ENCODE measurements around the gene PARL.

Gene PARL

DNA sequence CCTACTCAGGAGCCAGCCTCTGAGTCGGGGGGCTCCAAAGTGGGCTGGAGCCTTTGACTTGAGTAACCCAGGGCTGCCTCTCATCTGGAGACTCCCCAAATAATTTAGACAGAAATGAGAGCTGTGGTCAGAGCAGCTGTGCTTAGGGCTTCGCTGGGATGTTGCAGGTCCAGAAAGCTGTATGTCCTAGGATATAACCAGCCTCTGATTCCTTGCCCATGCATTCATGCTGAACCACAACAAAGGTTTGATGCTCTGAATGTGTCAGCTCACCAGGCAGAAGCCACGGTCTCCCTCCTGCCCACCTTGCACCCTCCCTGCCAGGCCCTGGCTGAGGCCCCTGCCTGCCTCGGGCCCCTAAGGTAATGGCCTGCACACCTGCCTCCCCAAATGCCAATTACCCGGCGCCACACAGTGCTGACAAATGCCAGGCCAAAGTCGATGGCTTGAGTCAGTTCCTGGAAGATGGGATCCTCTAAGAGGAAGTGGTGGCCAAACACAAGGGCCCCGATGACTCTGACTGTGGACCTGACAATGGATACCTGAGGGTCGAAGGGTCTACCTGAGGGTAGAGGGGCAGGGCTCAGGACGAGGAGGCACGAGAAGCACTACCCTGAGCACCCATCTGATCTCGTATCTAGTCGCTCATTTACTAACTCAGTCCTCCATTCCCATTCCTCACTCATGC lies 21.7 kb upstream of the PARL start:
- Histone ChIP-seq H4K20me1 (no peaks in the 10 kb centered on the region), H3K27me3 (no peaks in the 10 kb centered on the region), H3K4me2 (no peak overlapping the region), H3K9me3 (no peaks in the 10 kb centered on the region), H3K4me1 (no peaks in the 10 kb centered on the region), H3K27ac (no peak overlapping the region), H3K4me3 (no peak overlapping the region), H3K9ac (no peak overlapping the region), H3K36me3 (no peaks in the 10 kb centered on the region)
- no peak for TF ChIP-seq Cebpa-rat (IDR thresholded peaks at IDR 0.05)

DNA sequence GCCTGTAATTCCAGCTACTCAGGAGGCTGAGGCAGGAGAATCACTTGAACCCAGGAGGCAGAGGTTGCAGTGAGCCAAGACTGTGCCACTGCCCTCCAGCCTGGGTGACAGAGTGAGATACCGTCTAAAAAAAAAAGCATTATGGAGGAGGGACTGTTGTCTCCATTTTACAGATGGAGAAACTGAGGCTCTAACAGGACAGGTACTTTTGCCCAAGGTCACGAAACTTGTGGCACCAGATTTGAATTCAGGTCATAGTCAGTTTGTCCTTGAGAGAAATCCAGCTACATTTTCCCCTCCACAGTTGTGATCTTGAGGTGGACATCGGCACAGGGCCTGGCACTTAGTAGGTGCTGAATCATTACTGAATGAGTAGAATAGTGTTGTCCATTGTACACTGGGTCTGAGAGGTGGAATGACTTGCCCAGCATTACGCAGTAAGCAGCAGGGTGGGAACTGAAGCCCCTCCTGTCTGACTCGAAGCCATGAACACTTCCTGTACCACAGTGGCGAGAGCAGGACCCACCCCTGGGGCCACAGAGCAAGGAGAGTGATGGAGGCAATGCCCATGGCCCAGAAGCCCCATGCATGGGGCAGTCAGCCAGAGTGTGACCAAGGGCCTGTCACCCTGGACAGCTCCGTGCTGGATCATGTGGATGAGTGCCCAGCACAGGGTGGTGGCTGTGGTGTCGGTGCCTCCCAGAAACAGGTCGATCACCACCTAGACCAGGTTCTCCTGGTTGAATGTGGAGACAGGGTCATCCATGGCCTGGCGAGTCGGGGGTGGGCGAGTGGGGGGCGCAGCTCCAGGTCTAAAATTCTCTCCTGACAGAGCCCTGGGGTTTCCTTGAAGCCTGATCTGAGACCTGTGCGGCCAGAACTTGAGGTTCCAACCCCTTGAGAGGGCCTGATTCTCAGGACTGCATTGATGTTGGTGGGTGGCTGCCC lies 20.4 kb upstream of the PARL start:
- H4K20me1 ChIP-seq: no peaks in the 10 kb centered on the region
- H3K27ac ChIP-seq: no peak overlapping the region
- H3K4me3 ChIP-seq: no peak overlapping the region
- no peaks in the 10 kb centered on the region for H3K27me3 ChIP-seq
- TF ChIP-seq Cebpa-rat (IDR thresholded peaks at IDR 0.05): no peak
- no peak overlapping the region for H3K9ac ChIP-seq
- H3K4me2 ChIP-seq: no peak overlapping the region
- H3K36me3 ChIP-seq: no peaks in the 10 kb centered on the region
- no peaks in the 10 kb centered on the region for H3K4me1 ChIP-seq
- peaks cover 8% of the 10 kb centered on the region for H3K9me3 ChIP-seq

DNA sequence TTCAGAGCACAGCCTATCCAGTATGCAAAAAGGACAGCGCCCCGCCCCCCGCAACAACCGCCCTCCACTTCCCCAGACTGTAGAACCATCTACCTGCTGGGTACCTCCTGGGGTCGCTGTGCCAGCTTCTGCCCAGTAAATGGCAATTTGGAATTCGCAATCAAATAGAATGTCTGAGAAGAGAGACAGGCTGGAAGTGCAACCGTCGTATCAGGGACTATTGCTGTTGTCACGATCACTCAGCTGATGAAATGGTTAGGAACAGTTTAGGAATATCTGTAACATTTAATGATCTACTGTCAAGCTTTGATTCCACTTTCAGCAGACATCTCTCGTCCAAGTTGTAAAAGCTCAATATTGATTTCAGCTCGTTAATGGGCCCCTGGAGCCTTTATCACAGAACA lies 13.3 kb upstream of the PARL start:
- peaks cover 12% of the 10 kb centered on the region for H3K9me3 ChIP-seq
- no peak overlapping the region for H3K9ac ChIP-seq
- H3K4me1 ChIP-seq: no peaks in the 10 kb centered on the region
- no peaks in the 10 kb centered on the region for H3K27me3 ChIP-seq
- no peaks in the 10 kb centered on the region for H4K20me1 ChIP-seq
- no peak overlapping the region for H3K4me2 ChIP-seq
- no peaks in the 10 kb centered on the region for H3K36me3 ChIP-seq
- no peak overlapping the region for H3K4me3 ChIP-seq
- no peak overlapping the region for H3K27ac ChIP-seq
- no peak for TF ChIP-seq Cebpa-rat (IDR thresholded peaks at IDR 0.05)

DNA sequence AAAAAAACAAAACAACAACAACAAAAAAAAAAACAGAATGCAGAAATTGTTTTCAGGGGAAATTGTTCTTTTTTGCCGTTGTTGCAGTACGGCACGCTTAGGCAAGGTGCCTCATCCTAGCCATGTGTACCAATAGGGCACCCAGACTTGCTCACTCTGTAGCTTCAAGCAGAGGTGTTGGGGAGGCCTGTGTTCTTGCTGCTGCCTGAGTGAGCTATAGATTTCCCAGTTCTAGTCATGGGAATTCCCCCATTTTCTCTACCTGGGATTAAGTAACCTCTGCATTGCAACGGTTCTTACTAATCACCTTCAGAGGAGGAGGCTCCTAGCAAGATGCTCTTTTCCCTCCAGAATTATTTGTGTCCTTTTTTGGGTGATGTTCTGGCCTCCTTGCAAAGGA lies 12.9 kb upstream of the PARL start:
- Histone ChIP-seq H3K27me3 (no peaks in the 10 kb centered on the region), H3K4me3 (no peak overlapping the region), H3K9me3 (peaks cover 12% of the 10 kb centered on the region), H4K20me1 (no peaks in the 10 kb centered on the region), H3K9ac (no peak overlapping the region), H3K4me2 (no peak overlapping the region), H3K4me1 (no peaks in the 10 kb centered on the region), H3K36me3 (no peaks in the 10 kb centered on the region), H3K27ac (no peak overlapping the region)
- no peak for TF ChIP-seq Cebpa-rat (IDR thresholded peaks at IDR 0.05)

DNA sequence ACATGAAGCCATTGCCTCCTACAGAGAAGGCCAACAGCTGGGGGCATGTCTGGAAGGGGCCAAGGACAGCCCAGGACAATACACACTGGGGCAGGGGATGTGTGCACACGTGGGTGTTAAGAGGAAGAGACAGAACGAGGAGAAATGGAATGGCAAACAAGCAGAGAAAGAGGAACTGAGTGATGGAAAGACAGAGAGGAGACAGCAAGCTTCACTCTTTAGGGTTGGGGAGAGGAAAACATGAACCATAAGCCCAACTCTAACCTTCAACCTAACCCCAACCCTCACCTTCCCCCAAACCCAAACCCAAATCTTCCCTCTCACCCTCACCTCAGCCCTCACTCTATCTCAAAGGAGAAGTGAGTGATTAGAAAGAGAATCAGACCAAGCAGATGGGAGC lies 11.9 kb upstream of the PARL start:
- H4K20me1 ChIP-seq: no peaks in the 10 kb centered on the region
- peaks cover 12% of the 10 kb centered on the region for H3K9me3 ChIP-seq
- no peaks in the 10 kb centered on the region for H3K4me1 ChIP-seq
- H3K36me3 ChIP-seq: no peaks in the 10 kb centered on the region
- H3K9ac ChIP-seq: no peak overlapping the region
- no peak overlapping the region for H3K4me3 ChIP-seq
- no peak for TF ChIP-seq Cebpa-rat (IDR thresholded peaks at IDR 0.05)
- no peaks in the 10 kb centered on the region for H3K27me3 ChIP-seq
- H3K27ac ChIP-seq: no peak overlapping the region
- no peak overlapping the region for H3K4me2 ChIP-seq

DNA sequence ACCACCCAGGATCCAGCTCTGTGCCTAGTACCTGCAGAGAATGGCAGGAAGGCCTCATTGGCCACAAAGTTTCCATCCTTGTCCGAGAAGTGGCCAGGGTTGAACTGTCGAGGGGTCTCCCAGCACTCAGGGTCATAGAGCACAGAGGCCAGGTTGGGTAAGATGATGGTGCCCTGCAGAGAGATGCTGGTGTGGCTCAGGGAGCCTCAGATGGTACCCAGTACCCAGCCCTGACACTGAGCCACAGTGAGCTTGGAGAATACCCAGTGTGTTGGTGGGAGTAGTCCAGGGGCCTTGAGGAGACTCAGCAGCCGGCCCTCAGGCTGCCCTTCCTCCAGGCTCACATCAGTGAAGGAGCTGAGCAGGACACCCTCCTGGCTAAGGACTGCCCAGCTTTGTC lies 11.5 kb upstream of the PARL start:
- Histone ChIP-seq H3K36me3 (no peaks in the 10 kb centered on the region), H3K4me2 (no peak overlapping the region), H3K4me3 (no peak overlapping the region), H3K27me3 (no peaks in the 10 kb centered on the region), H3K4me1 (peaks cover under 1% of the 10 kb centered on the region; the same call in 1 of the 2 replicates), H3K9me3 (peaks cover 12% of the 10 kb centered on the region), H3K27ac (no peak overlapping the region), H3K9ac (no peak overlapping the region), H4K20me1 (no peaks in the 10 kb centered on the region)
- no peak for TF ChIP-seq Cebpa-rat (IDR thresholded peaks at IDR 0.05)

DNA sequence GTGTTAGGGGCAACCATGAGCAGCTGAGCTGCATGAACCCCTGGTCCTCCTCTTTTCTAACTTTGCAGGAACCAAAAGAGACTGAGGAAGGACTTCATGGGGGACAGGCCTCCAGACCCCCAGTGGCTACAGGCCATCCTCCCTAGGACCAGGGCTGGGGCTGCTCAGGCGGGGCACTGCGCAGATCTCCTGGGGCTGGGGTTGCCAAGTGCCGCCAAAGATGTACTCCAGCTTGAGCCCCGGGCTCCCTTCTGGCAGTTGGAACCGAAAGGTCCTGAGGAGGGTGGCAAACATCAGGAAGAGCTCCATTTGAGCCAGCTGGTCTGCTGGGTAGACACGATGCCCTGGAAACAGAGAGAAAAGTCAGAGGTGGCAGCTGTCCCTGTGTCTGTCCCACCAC lies 11.1 kb upstream of the PARL start:
- Histone ChIP-seq H4K20me1 (no peaks in the 10 kb centered on the region), H3K36me3 (no peaks in the 10 kb centered on the region), H3K27ac (no peak overlapping the region), H3K9me3 (peaks cover 10% of the 10 kb centered on the region), H3K4me2 (no peak overlapping the region), H3K9ac (no peak overlapping the region; the same call in 1 of the 2 replicates), H3K27me3 (no peaks in the 10 kb centered on the region), H3K4me3 (no peak overlapping the region), H3K4me1 (peaks cover 5% of the 10 kb centered on the region)
- TF ChIP-seq Cebpa-rat (IDR thresholded peaks at IDR 0.05): no peak

DNA sequence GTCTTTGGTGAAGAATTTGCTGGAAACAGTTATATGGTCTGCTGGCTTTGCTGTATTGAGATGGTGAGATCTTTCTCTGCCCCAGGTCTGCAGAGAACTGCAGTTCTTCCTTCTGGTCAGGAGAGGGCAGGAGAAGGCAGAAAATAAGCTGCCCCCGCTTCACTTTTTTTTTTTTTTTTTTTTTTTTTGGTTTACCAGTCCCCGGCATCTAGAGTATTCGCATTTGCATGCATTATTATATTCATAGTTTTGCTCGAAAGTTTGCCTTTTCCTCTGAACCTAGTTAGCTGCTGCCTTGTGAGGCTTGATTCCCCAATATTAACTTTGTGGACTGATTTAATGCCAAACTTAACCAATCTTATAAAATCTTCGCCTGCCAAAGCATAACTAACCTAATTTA lies 10.6 kb upstream of the PARL start:
- Histone ChIP-seq H3K27ac (no peak overlapping the region), H3K4me1 (peaks cover 7% of the 10 kb centered on the region), H4K20me1 (no peaks in the 10 kb centered on the region), H3K36me3 (no peaks in the 10 kb centered on the region), H3K9me3 (peaks cover 6% of the 10 kb centered on the region), H3K4me2 (no peak overlapping the region), H3K4me3 (no peak overlapping the region), H3K9ac (no peak overlapping the region; the same call in 1 of the 2 replicates), H3K27me3 (no peaks in the 10 kb centered on the region)
- no peak for TF ChIP-seq Cebpa-rat (IDR thresholded peaks at IDR 0.05)

DNA sequence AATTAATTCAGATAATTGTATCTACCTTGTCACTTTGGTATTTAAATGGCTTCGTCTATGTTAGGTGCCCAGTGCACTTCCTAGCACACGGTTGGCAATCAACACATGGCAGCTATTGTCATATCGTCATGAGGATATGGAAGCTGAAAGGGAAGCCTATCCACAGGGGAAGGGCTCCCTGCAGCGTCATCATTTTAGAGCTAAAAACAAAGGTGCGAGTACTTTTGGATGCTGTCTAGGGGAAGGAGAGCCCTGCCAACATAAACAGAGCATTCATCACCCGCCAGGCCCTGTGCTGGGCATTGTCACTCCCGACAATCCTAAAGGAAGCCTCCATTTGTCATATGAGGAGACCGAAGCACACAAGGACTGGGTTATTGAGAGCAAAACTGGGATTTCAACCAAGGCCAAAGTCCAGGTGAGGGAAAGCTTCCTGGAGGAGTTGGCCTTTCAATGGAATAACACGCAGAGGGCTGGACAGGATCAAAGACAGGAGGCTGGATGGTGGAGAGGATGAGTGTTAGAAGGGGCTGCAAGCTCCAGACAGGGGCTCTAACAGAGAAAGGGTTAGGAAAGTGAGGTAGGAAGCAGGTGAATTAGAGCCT lies 8.0 kb upstream of the PARL start:
- H3K4me3 ChIP-seq: no peak overlapping the region
- no peak for TF ChIP-seq Cebpa-rat (IDR thresholded peaks at IDR 0.05)
- no peaks in the 10 kb centered on the region for H3K9me3 ChIP-seq
- H3K4me2 ChIP-seq: no peak overlapping the region
- H3K36me3 ChIP-seq: no peaks in the 10 kb centered on the region
- H3K9ac ChIP-seq: no peak overlapping the region
- H4K20me1 ChIP-seq: no peaks in the 10 kb centered on the region
- no peaks in the 10 kb centered on the region for H3K27me3 ChIP-seq
- no peak overlapping the region for H3K27ac ChIP-seq
- H3K4me1 ChIP-seq: peaks cover 11% of the 10 kb centered on the region

DNA sequence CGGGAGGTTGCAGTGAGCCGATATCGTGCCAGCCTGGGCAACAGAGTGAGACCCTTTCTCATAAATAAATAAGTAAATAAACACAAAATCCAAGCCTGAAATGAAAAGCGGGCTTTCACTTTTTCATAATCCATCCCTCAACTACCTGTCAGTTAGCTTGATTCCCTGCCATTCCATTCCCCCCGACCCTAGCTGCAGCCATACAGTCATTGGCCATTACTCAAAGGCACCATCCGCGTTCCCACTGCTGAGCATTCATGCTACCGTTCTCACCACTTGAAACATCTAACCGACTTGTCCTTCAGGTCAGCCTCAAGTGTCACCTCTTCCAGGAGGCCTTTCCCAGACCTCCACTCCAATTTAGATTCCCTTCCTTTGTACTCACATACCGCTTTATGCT lies 1.1 kb upstream of the PARL start:
- peaks cover 26% of the 10 kb centered on the region for H4K20me1 ChIP-seq
- no peaks in the 10 kb centered on the region for H3K9me3 ChIP-seq
- H3K4me3 ChIP-seq: no peak overlapping the region; the same call in 1 of the 2 replicates
- no peak for TF ChIP-seq Cebpa-rat (IDR thresholded peaks at IDR 0.05)
- H3K9ac ChIP-seq: no peak overlapping the region
- peak overlapping the region; percentile 93 for H3K4me2 ChIP-seq
- peak overlapping the region; percentile 92; the same call in 1 of the 2 replicates for H3K27ac ChIP-seq
- no peaks in the 10 kb centered on the region for H3K27me3 ChIP-seq
- peaks cover 53% of the 10 kb centered on the region for H3K4me1 ChIP-seq
- 0 out of 2 replicates have a peak, but pooled peaks cover 8% of the 10 kb centered on the region for H3K36me3 ChIP-seq
